ENCODE measurements around the gene REEP1.

The REEP1 gene

DNA sequence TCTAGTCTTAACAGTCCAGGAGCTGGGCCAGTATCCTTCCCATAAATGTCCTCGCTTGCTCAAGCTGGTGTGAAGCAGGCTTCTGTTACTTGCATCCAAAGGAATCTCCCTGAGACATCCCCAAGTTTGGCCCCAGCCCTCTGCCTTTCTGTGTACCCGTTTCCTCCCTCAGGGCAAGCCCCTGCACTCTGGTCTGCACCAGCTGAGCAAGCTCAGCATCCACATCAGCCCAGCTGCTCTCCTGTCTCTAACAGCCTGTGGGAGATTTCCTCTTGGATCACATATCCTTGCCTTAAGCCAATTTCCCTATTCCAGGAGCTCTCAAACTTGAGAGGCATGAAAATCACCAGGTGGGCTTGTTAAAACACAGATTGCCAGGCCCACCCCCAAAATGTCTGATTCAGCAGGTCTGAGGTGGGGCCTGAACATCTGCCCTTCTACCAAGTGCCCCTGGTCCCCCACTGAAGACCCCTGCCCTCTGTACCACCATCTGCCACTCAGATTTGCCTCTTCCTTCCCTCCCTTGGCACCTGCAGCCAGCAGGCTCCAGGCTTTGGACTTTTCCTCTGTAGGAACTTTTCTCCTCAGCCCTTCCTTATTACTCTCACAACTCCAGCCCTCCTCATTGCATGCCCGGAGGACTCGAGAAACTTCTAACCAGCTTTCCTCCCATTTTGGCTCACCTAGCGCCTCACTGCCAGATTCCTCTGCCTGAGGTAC lies 32.1 kb downstream of the REEP1 start:
- DNase-seq = no peak

DNA sequence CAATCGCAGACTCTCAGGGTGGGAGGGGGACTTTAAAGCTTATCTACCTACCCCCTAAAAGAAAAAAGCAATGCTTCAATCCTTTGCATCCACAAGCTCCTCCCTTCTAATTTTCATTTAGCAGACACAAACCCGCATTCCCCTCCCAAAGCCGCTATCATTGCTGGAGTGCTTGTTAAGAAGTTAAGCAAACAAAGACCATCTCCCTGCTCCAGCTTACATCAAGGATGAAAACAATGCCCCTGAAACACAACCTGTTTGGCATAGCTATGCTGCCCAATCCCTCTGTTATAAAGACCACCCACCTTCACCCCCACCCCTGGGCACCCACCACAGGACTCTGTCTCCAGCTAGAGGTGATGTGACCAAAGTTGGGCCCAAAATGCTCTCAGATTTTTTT lies 33.0 kb downstream of the REEP1 start:
- DNase-seq = peak; percentile 27

DNA sequence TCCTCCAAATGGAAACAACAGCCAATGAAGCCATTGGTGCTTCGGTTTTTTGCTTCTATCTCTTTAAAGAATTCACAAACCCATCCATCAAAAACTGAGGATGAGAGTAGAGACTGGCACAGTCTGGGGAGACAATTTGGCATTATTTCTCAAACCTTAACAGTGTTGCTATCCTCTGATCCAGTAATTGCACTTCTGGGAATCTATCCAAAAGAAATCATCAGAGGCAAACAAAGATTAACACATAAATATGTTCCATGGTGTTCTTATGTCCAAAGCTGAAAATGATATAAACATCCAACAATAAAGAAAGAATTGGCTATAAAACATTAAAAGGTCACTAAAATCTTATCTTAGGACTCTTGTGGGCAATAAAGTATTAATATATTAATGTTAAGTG lies 35.1 kb downstream of the REEP1 start:
- DNase-seq = no peak

DNA sequence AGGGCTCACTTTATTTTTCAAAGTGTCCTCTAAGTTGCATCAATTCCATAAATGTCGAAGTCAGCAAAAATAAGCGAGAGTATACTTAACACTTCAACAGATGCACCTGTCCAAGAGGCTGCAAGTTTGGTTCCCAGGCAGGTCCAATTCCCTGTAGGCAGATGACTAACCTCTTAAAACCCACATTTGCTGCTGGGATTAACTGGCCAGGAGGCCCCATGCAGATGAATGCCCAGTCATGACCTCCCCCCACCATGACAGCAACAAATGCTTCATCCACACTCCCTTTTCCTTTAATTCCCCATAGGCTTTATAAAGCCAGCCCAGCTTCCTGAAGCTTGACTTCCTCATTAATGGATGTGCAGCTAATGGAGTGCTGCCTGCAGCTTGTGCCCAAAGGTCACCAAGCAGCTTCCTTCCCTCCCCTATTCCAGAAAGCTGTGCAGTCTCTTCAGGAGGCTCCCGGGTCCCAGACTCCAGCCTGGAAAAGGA lies 35.7 kb downstream of the REEP1 start:
- no peak for DNase-seq

DNA sequence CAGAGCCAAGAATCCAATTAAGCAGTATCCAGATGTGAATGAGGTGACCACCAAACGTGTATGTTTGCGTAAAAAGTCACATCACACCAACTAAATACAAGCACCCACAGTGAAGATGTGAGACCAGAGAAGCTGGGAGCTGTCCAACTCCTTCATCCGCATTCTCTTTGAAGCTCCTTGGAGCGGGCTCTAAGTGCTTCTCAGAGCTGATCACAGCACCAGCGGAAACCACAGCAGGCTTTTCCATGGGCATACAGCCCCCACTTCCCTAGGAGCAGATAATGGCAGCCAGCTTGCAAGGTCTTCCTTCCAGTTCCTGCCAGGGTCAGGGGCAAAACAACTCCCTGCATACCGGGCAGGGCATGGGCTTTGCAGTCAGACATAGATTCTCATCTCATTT lies 36.4 kb downstream of the REEP1 start:
- no peak for DNase-seq

DNA sequence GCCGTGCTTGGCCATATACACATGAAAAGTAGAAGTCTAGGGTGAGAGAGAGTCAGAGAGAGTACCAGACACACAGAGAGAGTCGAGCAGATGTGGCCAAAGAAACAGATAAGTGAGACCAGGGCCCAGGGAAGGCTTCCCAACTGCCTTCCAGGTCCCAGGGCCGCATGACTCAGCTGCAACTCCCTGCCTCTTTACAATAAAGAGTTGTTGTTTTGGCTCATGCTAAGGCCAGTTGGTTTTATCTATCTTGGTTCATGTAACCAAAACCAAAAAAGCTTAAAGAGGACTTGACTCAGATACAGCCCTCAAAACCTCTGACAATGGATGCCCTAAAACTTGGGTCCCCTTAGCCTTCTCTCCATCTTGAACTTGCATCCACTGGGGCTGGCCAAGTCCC lies 36.9 kb downstream of the REEP1 start:
- DNase-seq = no peak

DNA sequence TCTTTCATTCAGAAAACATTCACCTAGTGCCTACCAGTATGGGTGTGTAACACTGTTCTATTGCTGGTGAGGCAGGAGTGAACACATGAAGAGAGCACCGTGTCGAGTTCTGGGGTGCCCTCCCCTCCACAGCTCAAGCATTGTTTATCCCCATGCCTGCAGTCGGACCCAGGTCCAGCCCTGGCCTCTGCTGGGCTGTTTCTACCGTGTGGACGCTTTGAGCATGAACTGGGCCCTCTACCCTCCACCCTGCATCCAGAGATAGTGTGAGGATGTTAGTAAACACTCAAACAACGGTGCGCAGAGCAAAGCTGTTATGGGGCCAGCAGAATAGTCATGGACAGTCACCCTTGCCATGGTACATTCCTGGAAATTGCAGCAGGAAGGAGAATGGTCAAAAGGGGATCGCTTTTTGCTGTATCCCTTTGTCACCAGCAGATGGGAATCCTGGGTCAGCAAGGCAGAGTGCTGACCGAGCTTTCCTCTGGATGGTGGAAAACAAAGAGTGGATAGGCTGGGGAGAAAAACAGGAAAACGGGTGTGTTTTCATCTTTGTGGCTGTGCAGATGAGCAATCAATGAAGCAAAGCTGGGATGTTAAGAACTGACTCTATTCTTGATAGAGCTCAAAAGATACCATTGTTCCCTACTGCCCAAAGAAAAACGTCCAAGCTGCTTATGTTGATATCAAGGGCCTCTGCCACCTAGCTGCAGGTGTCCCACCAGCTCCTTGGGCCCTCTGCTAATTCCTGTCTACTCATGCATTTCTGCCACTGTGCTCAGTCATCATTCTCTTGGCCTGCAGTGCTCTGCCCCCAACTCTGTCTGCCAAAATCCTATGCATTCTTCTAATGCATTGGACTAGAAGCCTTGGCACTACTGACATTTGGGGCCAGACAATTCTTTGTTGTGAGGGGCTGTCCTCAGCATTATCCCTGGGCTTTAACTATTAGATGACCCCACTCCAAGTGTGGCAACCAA lies 38.7 kb downstream of the REEP1 start:
- DNase-seq = no peak

DNA sequence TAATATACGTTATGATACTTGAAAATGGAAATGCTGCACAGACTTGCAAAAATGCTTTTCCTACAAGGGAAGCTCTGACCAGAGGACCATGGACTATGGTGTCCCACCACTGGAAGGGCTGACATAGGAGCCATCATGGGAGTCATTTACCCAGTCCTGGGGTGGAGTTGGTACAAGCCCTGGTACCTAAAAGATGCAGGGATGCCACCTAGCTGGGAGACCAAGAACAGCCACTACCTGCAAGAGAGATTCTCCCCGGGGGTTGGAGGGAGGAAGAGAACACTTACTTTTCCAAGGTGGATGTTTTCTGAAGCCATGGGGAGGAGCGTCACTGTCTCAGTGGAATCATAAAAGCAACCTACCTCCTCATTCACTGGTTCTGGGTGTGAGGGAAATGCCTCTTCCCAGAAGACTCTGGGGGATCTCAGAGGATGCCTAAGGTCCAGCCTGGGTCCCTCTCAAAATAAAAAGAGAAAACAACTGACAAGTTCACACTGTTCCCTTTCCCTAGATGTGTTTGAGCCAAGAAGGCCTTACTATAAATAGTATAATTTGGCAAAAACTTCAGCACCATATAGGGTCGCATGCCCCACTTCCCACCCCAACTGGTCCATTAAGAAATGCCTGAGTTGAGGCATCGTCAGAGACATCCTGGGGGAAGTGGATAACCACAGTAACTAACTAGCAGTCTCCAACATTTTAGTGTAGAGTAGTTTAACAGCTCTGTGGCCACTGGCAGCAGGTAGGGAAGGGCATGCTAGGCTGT lies 39.9 kb downstream of the REEP1 start:
- DNase-seq = no peak

DNA sequence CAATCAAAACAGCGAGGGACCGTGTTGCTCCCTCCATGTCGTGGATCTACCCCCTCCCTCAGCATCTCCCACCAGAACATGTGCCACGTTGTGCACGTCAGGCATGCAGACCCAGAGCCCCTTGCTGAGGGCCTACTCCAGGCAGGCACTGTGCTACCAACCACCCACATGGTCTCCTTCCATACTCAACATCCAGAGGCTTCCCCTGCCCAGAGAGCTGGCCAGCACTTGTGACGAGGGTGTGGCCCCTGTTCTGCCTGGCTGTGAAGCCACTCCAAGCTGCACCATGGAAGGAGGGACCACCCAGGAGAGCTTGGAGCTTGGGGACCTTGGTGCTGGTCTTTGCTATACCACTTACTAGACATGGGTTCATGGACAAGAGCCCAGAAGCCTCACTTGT lies 40.5 kb downstream of the REEP1 start:
- DNase-seq = no peak

DNA sequence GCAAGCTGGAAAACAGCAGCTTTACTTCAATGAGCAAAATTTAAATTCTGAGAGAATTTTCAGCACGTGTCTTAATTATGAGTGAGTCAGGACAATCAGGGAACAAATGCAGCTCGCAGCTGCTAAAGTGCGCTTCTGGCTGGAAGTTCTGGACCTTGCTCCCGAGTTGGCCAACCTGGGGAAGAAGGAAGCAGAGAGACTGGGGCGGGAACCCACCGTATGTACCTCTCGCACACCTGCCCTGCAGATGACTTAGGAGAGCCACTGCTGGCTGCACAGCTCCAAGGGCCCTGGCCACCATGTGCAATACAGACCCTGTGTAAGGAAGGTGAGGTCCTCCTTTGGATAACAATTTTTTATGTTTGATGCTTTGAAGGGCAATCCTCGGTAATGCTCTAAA lies 42.4 kb downstream of the REEP1 start:
- no peak for DNase-seq

DNA sequence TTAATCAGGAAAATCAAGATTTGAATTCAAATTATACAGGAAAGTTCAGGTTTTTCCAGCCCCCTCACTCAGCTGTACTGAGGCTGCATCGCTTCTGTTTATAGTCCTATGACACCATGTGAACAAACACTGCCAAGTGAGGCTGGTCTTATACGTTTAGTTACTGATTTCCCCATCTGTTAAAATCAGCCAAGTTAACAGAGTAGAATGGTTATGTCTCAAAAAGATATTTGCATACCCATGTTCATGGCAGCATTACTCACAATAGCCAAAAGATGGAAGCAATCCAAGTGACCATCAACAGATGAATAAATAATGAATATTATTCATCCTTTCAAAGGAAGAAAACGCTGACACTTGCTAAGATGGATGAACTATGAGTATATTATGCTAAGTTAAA lies 43.8 kb downstream of the REEP1 start:
- no peak for DNase-seq

DNA sequence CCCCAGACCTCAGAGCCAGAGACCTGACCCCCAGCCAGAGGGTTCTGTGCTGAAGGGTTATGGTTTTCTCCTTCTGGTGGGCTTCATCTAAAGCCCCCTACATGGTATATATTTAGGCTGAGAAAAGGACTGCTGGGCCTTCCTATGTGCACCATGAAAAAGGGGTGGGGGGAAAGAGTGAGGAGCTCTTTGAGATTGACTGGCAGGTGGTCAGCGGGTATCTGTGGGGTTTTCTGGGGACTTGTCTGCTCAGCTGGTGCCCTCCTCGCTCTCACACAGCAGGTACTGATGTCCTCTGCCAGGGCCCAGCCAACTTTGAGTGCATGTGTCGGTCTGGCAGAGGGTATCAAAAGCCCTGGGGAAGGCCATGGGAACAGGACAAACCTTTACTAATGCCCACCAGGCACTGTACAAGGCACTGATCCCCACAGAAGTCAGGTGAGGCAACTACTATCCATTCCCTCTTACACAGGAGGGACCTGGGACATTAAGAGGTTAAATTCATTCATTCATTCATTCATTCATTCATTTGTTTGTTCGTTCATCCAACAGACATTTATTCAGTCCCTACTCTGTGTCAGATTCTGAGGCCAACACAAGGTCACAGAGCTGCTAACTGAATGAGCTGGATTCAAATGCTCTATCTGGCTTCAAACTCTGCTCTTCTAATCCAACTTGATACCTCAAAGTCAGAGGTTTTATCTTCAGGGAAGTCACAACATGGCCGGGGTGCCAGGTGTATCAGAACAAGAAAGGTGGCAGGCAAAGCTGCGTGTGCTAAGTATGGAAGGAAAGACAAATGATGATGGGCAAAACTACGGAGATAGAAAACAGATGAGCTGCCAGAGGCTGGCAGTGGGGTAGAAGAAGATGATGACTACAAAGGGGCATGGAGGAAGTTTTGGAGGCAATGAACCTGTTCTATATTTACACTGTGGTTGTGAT lies 44.6 kb downstream of the REEP1 start:
- DNase-seq = no peak

DNA sequence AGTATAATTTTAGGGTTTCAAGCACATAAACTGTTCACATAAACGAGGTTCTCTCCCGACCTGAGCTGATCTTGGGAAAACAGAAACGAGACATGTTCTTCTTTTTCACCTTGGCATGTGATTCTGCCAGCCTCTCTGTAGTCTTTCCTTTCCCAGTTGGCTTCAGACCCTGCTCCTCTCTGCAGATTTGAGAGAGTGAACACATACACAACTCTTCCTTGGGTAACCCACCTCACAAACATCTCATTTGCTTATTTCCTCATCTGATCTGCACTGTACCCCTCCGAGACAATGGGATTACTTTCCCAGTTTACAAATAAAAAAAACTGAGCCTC lies 46.1 kb downstream of the REEP1 start:
- DNase-seq = no peak

DNA sequence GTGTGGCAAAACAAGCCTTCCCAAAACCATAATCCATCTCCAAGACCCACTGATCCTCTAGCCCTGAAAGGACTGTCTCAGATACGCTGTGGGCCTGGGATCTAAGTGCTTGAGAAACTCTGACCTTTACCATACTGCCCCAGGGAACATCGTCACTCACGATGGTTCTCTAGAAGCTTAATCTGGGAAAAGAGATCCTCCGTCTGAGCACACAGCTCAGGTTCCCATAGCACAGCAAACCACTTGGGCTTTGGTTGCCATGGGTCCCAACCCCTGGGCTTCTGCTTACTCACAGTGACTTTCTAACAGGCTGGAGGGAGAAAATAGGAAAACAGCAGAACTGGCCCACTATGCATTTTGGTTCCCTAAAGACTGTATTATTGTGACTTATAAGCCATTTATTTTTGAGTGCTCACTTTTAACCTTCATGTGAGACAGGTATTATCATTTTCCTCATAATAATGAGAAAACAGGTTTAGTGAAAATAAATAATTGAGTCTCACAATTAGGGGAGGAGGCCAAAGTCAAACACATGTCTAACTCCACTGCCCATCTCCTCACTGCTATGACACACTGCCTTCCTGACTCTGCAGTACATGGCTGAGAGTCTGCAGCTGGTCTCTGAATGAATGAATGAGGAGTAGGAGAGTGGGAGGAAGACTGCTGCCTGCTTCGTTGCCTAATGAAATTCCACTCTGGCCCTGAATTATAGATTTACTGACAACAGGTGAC lies 46.7 kb downstream of the REEP1 start:
- no peak for DNase-seq

DNA sequence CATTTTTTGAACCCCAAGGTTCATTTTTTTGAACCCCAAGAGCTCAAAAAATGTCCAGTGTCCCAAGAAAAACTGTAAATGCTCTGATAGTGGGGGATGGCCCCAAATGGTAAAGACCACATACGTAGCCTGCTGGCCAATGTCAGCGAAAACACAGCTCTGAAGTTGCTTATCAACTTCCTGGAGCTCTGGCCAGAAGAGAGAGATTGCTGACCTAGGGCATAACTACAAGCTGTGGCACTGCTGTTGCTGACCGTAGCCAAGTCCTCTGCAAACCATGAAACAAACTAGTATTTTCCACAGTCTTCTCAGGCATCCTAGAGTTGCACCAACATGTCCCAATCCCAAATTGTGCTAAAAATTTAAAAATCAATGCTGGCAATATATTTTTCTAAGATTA lies 50.9 kb downstream of the REEP1 start:
- no peak for DNase-seq

DNA sequence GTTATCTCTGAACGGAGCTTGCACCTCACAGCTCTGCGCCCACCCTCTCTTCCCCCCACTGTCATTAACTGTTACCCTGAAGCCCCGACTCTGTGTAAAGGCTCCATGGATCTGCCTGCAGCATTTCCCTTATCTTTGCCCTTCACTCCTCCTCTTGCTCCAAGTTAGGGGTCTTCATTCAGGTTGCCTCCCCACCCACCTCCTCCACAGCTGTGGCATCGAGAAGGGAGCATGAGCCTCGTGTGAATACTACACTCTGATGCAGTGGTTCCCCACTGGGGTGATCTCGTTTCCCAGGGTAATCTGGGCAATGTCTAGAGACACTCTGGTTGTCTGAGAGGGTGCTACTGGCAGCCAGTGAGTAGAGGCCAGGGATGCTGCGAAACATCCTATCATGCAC lies 51.4 kb downstream of the REEP1 start:
- no peak for DNase-seq

DNA sequence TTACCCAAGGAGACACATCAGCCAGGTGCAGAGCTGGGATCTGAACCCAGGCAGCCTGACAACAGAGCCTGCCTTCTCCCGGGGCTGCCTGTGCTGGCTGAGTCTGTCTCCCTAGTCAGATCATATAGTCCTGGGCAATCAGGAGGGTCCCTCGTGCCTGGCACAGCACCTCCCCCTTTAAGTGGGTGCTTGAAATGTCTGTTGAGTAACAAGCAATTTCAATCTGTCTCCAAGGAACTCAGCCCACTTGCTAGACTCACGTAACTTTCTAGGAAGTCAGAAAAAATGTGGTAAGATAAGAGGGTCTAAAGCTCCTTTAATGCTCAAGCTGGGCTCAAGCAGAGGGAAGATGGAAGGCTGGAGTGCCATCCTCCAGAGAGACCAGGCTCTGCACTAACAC lies 51.9 kb downstream of the REEP1 start:
- DNase-seq = no peak

DNA sequence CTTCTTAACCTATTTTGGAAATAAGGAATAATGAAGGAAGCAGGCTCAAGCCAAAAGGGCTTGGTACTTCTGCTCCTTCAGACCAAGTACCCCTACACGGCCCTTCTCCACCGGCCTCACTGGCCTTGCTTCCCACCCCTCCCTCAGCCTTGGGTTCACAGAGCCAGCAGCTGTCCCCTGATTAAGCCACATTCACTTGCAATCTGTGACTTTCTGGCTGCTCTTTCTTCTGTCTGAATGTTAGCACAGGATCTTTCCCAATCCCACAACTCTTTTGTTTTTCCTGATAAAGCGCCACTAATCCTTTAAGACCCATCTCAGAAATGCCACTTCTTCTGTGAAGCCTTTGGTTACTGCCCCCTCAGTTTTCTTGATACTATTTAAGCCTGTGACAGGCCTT lies 52.4 kb downstream of the REEP1 start:
- no peak for DNase-seq

DNA sequence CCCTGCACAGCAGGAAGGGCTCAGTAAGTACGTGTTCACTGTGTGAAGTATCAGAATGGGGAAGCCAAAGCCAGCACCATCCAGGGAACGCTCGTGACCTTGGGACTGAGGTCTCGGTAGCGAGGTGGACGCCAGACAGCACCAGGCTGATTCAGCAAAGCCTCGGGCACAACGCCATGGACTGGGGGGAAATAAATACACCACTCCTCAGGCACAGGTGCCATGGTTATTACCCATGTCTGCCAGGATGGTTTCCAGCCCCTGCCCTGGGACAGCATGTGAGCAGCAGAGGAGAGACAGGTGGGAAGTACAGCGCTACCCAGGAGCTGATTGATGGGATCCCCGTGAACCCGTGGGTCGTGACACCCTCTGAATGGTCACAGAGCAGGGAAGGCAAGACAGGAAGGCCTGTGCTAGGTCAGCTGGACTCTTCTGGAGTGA lies 53.0 kb downstream of the REEP1 start:
- no peak for DNase-seq

DNA sequence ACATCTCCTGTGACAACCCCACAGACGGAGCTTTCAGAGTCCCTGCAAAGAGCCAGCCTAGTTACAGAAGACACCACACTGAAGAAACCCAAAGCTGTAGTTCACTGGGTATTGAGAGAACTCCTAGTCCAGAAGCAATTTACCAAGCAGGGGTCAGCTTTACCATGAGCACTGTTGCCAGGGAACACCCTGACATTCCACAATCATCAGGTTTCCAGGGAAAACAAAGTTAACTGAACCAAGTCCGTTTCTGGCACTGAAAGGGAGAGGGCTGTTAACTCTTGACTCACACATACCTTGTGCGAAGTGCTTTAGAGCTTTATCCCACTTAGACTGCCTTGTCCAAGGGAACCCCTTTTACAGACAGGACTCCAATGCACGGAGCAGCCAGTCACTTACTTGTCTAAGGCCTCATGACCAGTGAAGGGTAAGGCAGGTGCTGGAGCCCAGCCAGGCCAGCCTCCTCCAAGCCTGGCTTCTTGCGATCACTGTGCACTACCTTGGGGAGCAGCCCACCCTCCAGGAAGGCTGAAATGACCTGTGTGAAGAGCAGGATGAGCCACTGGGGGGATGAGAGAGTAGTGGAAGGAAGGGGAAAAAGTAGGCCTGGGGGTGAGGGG lies 53.9 kb downstream of the REEP1 start:
- no peak for DNase-seq

DNA sequence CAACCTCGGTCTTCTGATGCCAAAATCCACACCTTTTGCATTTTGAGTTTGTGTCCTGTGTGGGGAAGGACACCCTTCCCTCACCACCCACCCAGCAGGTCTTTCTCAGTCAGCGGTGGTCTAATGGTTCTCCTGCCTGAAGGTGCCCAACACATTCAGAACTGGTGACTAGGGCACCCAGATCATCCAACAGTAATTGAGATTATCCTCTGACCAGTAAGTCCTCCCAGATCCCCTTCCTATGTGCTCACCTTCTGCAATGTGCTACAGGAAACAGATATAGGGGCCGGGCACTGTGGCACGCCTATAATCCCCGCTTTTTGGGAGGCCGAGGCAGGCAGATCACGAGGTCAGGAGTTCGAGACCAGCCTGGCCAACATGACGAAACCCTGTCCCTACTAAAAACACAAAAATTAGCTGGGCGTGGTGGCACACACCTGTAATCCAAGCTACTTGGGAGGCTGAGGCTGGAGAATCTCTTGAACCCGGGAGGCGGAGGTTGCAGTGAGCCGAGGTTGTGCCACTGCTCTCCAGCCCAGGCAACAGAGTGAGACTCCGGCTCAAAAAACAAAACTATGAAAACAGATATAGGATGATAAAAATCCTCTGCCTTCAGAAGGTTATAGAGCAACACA lies 56.2 kb downstream of the REEP1 start:
- DNase-seq = no peak
